Keratinocyte (primary cell): ENCODE measurements around the gene EIF4E1B. TPM values are rescaled to one million over a fixed set of nuclear protein-coding genes. Genes with fewer than 3 reads are reported as not detected.

Experiments
- DNase-seq: peaks from one replicate; pipeline ENCODE4 v3.0.0-alpha.2; 2011; ENCODE audit warnings: low read depth, missing footprints, low spot score
- FAIRE-seq: peaks from 2 replicates; lab custom pipeline; 2011; peaks lifted over from hg19 to GRCh38; lab: Jason Lieb, UNC
- H2AFZ ChIP-seq: 2 replicates; pipeline ENCODE4 v1.6.0; 2012; ENCODE audit warnings: low read length, control low read depth, inconsistent platforms; ENCODE audit not compliant: control insufficient read depth
- H3K27ac ChIP-seq: 2 replicates; pipeline ENCODE4 v1.5.1; 2011; ENCODE audit warnings: low read length; ENCODE audit not compliant: control insufficient read depth, insufficient read depth
- H3K27me3 ChIP-seq: 3 replicates; pipeline ENCODE4 v1.6.0; 2011; ENCODE audit warnings: low read length; ENCODE audit not compliant: control insufficient read depth, insufficient read depth; ENCODE audit errors: extremely low read depth
- H3K36me3 ChIP-seq, 2 experiments: 2 replicates in 1 of 2; 3 replicates in 1 of 2; pipeline ENCODE4 v1.5.1; 2011; ENCODE audit warnings: low read length in 2 of 2, mild to moderate bottlenecking in 1 of 2; ENCODE audit not compliant: control insufficient read depth in 2 of 2, insufficient read depth in 2 of 2; ENCODE audit errors: extremely low read depth in 1 of 2
- H3K4me1 ChIP-seq: 3 replicates; pipeline ENCODE4 v1.5.1; 2011; ENCODE audit warnings: low read length; ENCODE audit not compliant: control insufficient read depth, insufficient read depth; ENCODE audit errors: extremely low read depth
- H3K4me2 ChIP-seq: 3 replicates; pipeline ENCODE4 v1.6.0; 2011; ENCODE audit warnings: low read depth, low read length; ENCODE audit not compliant: control insufficient read depth, insufficient read depth; ENCODE audit errors: extremely low read depth
- H3K4me3 ChIP-seq, 3 experiments: fragments of 200-600 bp in 1 of 3; sonication (generic) in 1 of 3; 2 replicates in 2 of 3; 3 replicates in 1 of 3; pipeline ENCODE4 v1.5.1; 2011 to 2016; ENCODE audit warnings: low read length in 3 of 3, mild to moderate bottlenecking in 3 of 3, control low read depth in 2 of 3, inconsistent platforms in 1 of 3, low read depth in 1 of 3, mixed read lengths in 1 of 3, mixed run types in 1 of 3, moderate library complexity in 1 of 3; ENCODE audit not compliant: control insufficient read depth in 2 of 3, insufficient read depth in 2 of 3; ENCODE audit errors: extremely low read depth in 1 of 3
- H3K79me2 ChIP-seq: 2 replicates; pipeline ENCODE4 v1.6.0; 2012; ENCODE audit warnings: low read length; ENCODE audit not compliant: control insufficient read depth, insufficient read depth
- H3K9ac ChIP-seq: 3 replicates; pipeline ENCODE4 v1.6.0; 2011; ENCODE audit warnings: low read length; ENCODE audit not compliant: control insufficient read depth, insufficient read depth; ENCODE audit errors: extremely low read depth
- H3K9me1 ChIP-seq: 3 replicates; pipeline ENCODE4 v1.6.0; 2011; ENCODE audit warnings: low read length; ENCODE audit not compliant: control insufficient read depth, insufficient read depth; ENCODE audit errors: extremely low read depth
- H3K9me3 ChIP-seq: 2 replicates; pipeline ENCODE4 v1.5.1; 2012; ENCODE audit warnings: low read depth, low read length; ENCODE audit not compliant: control insufficient read depth
- H4K20me1 ChIP-seq: 3 replicates; pipeline ENCODE4 v1.6.0; 2011; ENCODE audit warnings: low read length; ENCODE audit not compliant: control insufficient read depth, insufficient read depth; ENCODE audit errors: extremely low read depth
- EZH2 ChIP-seq: IDR thresholded peaks from one replicate; pipeline ENCODE4 v1.6.1; 2012; ENCODE audit warnings: inconsistent platforms, mild to moderate bottlenecking, low read length, moderate library complexity
- dilution Hi-C: fragments of 300-500 bp; cut with MboI; formaldehyde crosslinking; loops from one replicate; pipeline ENCODE4 v1.7.0; 2020; ENCODE audit warnings: low sequenced_read_pairs; ENCODE audit not compliant: extremely low pct_ligation_motif_present
- polyA plus RNA-seq, 5 experiments: library from polyadenylated mRNA; depleted of rRNA in 3 of 5; stranded (reverse) in 3 of 5; stranded (forward) in 1 of 5; unstranded in 1 of 5; fragments of >200 nt; gene quantifications; 1 replicate in 1 of 5; 2 replicates in 3 of 5; 3 replicates in 1 of 5; pipeline versions ENCODE4 v1.2.1 to v1.2.3, GENCODE V29; 2011 to 2012; ENCODE audit warnings: missing spikeins in 2 of 5, low read depth in 1 of 5, low replicate concordance in 1 of 5
- TF ChIP-seq, protein P1 (sequence below), 3 experiments: IDR thresholded peaks in 1 of 3; conservative IDR thresholded peaks in 1 of 3; optimal IDR thresholded peaks in 1 of 3; 2 replicates in 2 of 3; 3 replicates in 1 of 3; pipeline versions ENCODE3 to v1.5.1; 2011; ENCODE audit warnings: low read length in 3 of 3, mild to moderate bottlenecking in 3 of 3, moderate library complexity in 2 of 3, control low read depth in 1 of 3, inconsistent platforms in 1 of 3; ENCODE audit not compliant: insufficient read depth in 2 of 3; ENCODE audit errors: extremely low read depth in 1 of 3

Gene EIF4E1B
- polyA plus RNA-seq, 1 donor (not counting 4 experiments of a cell fraction or from before 2014, with no cell fraction given) = not detected

DNA sequence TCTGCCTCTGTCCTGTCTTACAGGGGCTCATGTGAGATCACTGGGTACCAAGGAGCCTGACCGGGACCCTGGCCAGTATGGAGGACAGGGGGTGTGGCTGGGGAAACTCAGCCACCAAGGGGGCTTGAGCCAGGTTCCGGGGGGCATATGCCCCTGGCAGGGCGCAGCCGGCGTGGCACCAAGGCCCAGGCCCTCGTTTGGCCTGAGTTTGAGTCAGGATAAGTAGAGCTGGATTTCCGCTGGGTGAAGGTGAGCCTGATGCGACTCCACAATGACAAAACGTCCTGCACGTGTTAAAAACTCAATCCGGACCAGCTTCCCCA, 16.2 kb downstream of the EIF4E1B start:
- peak overlapping the region; percentile 83 for H3K4me2 ChIP-seq
- DNase-seq (no peak), FAIRE-seq (peak; percentile 60)
- H3K36me3 ChIP-seq = no peaks in the 10 kb centered on the region
- peak overlapping the region; percentile 51 to 78 (median 58) for H3K4me3 ChIP-seq
- peaks cover 28% of the 10 kb centered on the region for H3K79me2 ChIP-seq
- H4K20me1 ChIP-seq = no peaks in the 10 kb centered on the region
- dilution Hi-C loops = no loop called here
- H3K9ac ChIP-seq = peak overlapping the region; percentile 81
- peak overlapping the region; percentile 96 for H2AFZ ChIP-seq
- H3K4me1 ChIP-seq = peaks cover 15% of the 10 kb centered on the region
- TF ChIP-seq, protein P1, sequence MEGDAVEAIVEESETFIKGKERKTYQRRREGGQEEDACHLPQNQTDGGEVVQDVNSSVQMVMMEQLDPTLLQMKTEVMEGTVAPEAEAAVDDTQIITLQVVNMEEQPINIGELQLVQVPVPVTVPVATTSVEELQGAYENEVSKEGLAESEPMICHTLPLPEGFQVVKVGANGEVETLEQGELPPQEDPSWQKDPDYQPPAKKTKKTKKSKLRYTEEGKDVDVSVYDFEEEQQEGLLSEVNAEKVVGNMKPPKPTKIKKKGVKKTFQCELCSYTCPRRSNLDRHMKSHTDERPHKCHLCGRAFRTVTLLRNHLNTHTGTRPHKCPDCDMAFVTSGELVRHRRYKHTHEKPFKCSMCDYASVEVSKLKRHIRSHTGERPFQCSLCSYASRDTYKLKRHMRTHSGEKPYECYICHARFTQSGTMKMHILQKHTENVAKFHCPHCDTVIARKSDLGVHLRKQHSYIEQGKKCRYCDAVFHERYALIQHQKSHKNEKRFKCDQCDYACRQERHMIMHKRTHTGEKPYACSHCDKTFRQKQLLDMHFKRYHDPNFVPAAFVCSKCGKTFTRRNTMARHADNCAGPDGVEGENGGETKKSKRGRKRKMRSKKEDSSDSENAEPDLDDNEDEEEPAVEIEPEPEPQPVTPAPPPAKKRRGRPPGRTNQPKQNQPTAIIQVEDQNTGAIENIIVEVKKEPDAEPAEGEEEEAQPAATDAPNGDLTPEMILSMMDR (optimal IDR thresholded peaks at IDR 0.05 in 1 of 3, IDR thresholded peaks at IDR 0.05 in 1 of 3, conservative IDR thresholded peaks at IDR 0.05 in 1 of 3; ENCODE audit: extremely low read depth in 1 of 3, insufficient read depth in 2 of 3, low read length in 3 of 3) = no peak
- TF ChIP-seq EZH2 = no peak
- H3K27ac ChIP-seq = peak overlapping the region; percentile 20
- H3K9me3 ChIP-seq = no peaks in the 10 kb centered on the region
- H3K9me1 ChIP-seq = no peaks in the 10 kb centered on the region
- H3K27me3 ChIP-seq = no peaks in the 10 kb centered on the region

DNA sequence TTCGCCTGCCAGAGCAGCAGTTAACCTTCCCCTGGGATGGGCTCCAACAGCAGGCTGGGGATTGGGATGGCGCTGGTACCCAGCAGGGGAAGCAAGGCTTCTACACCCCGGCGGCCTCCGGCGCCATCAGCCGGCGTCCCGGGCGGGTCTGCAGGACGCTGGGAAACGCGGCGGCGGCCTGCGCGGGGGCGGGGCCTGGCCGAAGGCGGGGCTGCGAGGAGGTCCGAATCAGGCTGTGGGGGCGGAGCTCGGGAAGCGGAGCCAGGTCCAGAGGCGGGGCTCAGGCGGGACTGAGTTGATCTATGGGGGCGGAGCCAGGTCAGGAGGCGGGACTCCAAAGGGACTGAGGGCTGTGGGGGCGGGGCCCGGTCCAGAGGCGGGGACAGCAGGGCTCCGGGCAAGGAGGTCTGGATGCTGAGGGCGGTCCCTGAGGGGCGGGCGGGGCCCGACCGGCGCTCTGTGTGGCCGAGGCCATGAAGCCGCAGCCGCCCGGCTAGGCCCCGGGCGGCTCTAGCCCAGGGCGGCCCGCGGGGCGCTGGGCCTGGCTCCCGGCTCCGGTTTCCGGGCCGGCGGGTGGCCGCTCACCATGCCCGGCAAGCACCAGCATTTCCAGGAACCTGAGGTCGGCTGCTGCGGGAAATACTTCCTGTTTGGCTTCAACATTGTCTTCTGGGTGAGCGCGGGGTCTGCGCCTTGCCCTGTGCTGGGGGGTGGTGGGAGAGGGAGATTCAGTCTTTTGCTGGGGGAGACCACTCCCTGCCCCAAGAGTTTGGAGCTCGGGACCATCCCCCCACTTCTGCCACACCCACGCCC, 16.8 kb downstream of the EIF4E1B start, which contains the start of gene TSPAN17:
TSPAN17 (plus strand) TSS at position 455 of the 813 bp plus-strand sequence; CDS start at position 587, 132 bp downstream.
- peak; percentile 73 for FAIRE-seq
- Histone ChIP-seq H3K4me2 (peak within 1 kb of the TSS; percentile 91), H3K9me3 (no peaks in the 10 kb centered on the region), H3K9me1 (no peaks in the 10 kb centered on the region), H3K4me3 (peak within 1 kb of the TSS; percentile 78 to 91 (median 81)), H3K27ac (peak within 1 kb of the TSS; percentile 20), H3K79me2 (peaks cover 28% of the 10 kb centered on the region), H4K20me1 (no peaks in the 10 kb centered on the region), H3K36me3 (peaks cover 0 to under 1% of the 10 kb centered on the region in 2 experiments), H2AFZ (peak within 1 kb of the TSS; percentile 96), H3K9ac (peak within 1 kb of the TSS; percentile 81), H3K27me3 (no peaks in the 10 kb centered on the region), H3K4me1 (peaks cover 15% of the 10 kb centered on the region)
- dilution Hi-C loops = no loop called here
- no peak for TF ChIP-seq EZH2
- TF ChIP-seq, protein P1 (optimal IDR thresholded peaks at IDR 0.05 in 1 of 3, IDR thresholded peaks at IDR 0.05 in 1 of 3, conservative IDR thresholded peaks at IDR 0.05 in 1 of 3; ENCODE audit: extremely low read depth in 1 of 3, insufficient read depth in 2 of 3, low read length in 3 of 3) = peak in 1 of 3 experiments; percentile 26
- DNase-seq = peak; percentile 86
